ENCODE results near the gene TMEM170B.
A peak's percentile ranks its signal among the peaks of the same experiment; 100 is the strongest.

Gene TMEM170B

DNA sequence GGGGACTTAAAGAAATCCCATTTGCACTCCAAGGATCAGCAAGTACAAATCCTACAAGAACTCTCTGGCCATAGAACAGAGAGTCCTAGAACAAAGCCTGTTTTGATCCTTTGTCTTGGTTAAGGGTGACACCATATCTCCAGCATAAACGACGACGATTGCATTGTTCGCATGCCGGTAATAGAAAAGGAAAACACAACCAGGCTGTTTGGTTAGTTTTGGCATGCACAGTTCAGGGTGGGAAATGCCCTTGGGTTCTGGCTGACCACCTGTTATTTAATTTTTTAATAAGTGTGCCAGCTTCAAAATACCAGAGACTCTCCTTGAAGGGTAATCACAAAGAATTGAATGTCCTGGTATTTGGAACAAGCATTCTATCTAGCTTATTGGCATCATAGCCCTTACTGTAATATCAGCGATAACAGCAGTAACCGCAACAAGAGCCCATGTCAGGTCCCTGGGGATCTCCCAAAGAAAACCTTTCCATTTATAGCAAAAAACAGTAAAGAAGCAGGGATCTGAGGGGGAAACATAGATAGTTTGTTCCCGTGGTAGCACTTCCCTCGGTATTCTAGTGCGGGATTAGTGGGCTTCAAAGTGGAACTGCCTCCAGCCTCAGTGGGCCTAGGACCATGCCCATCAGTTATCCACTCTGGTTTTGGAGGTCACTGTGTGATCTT, 77.1 kb downstream of the TMEM170B start:
- H3K56ac ChIP-seq (ENCODE audit: low read length), result no peak overlapping the region
- DNase-seq, result no peak
- H3K27me3 ChIP-seq (ENCODE audit: insufficient read depth, low read length, poor library complexity), result no peaks in the 10 kb centered on the region
- H3K9ac ChIP-seq (ENCODE audit: low read length), result no peak overlapping the region
- no peaks in the 10 kb centered on the region for H3K4me1 ChIP-seq (ENCODE audit: control insufficient read depth, low read depth, low read length)
- no CpG with 5 or more reads among the region's 10 CpGs for WGBS (ENCODE audit: extremely low coverage, insufficient coverage, low lambda C conversion rate)
- no peaks in the 10 kb centered on the region for H3K79me1 ChIP-seq (ENCODE audit: low read length)
- H2BK5ac ChIP-seq (ENCODE audit: low read length), result no peak overlapping the region
- no peaks in the 10 kb centered on the region for H3K36me3 ChIP-seq (ENCODE audit: control insufficient read depth, insufficient read depth, low read length)
- H2BK120ac ChIP-seq (ENCODE audit: low read depth, low read length), result peak overlapping the region; percentile 56
- H3K27ac ChIP-seq (ENCODE audit: low read depth, low read length), result no peak overlapping the region
- peak overlapping the region; percentile 72 for H3K18ac ChIP-seq (ENCODE audit: low read length)
- H2BK15ac ChIP-seq (replicated peaks; ENCODE audit: low read depth), result no peak overlapping the region
- H3K4me3 ChIP-seq (ENCODE audit: low read length), result no peak overlapping the region
- H2AK5ac ChIP-seq (ENCODE audit: low read length), result no peak overlapping the region
- H3K79me2 ChIP-seq (ENCODE audit: control insufficient read depth, insufficient read depth, low read length), result no peaks in the 10 kb centered on the region
- no peak overlapping the region for H4K8ac ChIP-seq (ENCODE audit: low read depth, low read length)
- H3K4ac ChIP-seq (ENCODE audit: low read depth, low read length), result no peak overlapping the region
- H3K23ac ChIP-seq (ENCODE audit: low read length), result no peak overlapping the region
- no peak overlapping the region for H4K5ac ChIP-seq (ENCODE audit: low read length)
- H3K4me2 ChIP-seq (ENCODE audit: low read length), result no peak overlapping the region

DNA sequence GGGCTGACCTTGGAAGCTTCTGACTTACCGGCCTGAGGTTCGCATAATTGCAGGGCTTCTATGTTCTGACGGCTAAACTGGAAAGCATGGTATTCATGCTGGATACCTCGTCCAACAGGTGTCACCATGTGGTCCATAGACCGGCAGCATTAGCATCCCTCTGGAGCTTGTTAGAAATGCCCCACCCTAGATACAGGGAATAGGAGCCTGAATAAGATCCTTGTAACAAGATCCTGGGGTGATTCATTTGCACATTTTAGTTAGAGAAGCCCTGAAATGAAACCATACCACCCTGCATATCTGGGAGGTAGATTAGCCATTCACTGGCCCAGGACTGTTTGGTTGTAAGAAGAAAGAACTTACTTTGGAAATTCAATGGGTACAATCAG, 77.7 kb downstream of the TMEM170B start:
- no peaks in the 10 kb centered on the region for H3K36me3 ChIP-seq (ENCODE audit: control insufficient read depth, insufficient read depth, low read length)
- H2AK5ac ChIP-seq (ENCODE audit: low read length), result no peak overlapping the region
- H3K4ac ChIP-seq (ENCODE audit: low read depth, low read length), result no peak overlapping the region
- no peak overlapping the region for H3K9ac ChIP-seq (ENCODE audit: low read length)
- H3K79me2 ChIP-seq (ENCODE audit: control insufficient read depth, insufficient read depth, low read length), result no peaks in the 10 kb centered on the region
- no peak overlapping the region for H4K8ac ChIP-seq (ENCODE audit: low read depth, low read length)
- H2BK120ac ChIP-seq (ENCODE audit: low read depth, low read length), result no peak overlapping the region
- H3K23ac ChIP-seq (ENCODE audit: low read length), result no peak overlapping the region
- H3K27me3 ChIP-seq (ENCODE audit: insufficient read depth, low read length, poor library complexity), result no peaks in the 10 kb centered on the region
- WGBS (ENCODE audit: extremely low coverage, insufficient coverage, low lambda C conversion rate), result no CpG with 5 or more reads among the region's 5 CpGs
- H4K5ac ChIP-seq (ENCODE audit: low read length), result no peak overlapping the region
- H2BK5ac ChIP-seq (ENCODE audit: low read length), result no peak overlapping the region
- H3K4me1 ChIP-seq (ENCODE audit: control insufficient read depth, low read depth, low read length), result no peaks in the 10 kb centered on the region
- no peaks in the 10 kb centered on the region for H3K79me1 ChIP-seq (ENCODE audit: low read length)
- no peak for DNase-seq
- no peak overlapping the region for H3K56ac ChIP-seq (ENCODE audit: low read length)
- H3K18ac ChIP-seq (ENCODE audit: low read length), result no peak overlapping the region
- H3K27ac ChIP-seq (ENCODE audit: low read depth, low read length), result no peak overlapping the region
- no peak overlapping the region for H3K4me3 ChIP-seq (ENCODE audit: low read length)
- no peak overlapping the region for H2BK15ac ChIP-seq (replicated peaks; ENCODE audit: low read depth)
- H3K4me2 ChIP-seq (ENCODE audit: low read length), result no peak overlapping the region

- no peak overlapping the region for H3K56ac ChIP-seq (ENCODE audit: low read length)
- H3K36me3 ChIP-seq (ENCODE audit: control insufficient read depth, insufficient read depth, low read length), result no peaks in the 10 kb centered on the region
- H4K5ac ChIP-seq (ENCODE audit: low read length), result no peak overlapping the region
- H3K27ac ChIP-seq (ENCODE audit: low read depth, low read length), result no peak overlapping the region
- H3K79me1 ChIP-seq (ENCODE audit: low read length), result no peaks in the 10 kb centered on the region
- H4K8ac ChIP-seq (ENCODE audit: low read depth, low read length), result no peak overlapping the region
- H3K4ac ChIP-seq (ENCODE audit: low read depth, low read length), result no peak overlapping the region
- no peak overlapping the region for H3K4me2 ChIP-seq (ENCODE audit: low read length)
- H3K9ac ChIP-seq (ENCODE audit: low read length), result no peak overlapping the region
- no peak overlapping the region for H2BK15ac ChIP-seq (replicated peaks; ENCODE audit: low read depth)
- H3K79me2 ChIP-seq (ENCODE audit: control insufficient read depth, insufficient read depth, low read length), result no peaks in the 10 kb centered on the region
- H3K27me3 ChIP-seq (ENCODE audit: insufficient read depth, low read length, poor library complexity), result no peaks in the 10 kb centered on the region
- H3K23ac ChIP-seq (ENCODE audit: low read length), result no peak overlapping the region
- H2BK5ac ChIP-seq (ENCODE audit: low read length), result no peak overlapping the region
- WGBS (ENCODE audit: extremely low coverage, insufficient coverage, low lambda C conversion rate), result no CpG with 5 or more reads among the region's 5 CpGs
- no peaks in the 10 kb centered on the region for H3K4me1 ChIP-seq (ENCODE audit: control insufficient read depth, low read depth, low read length)
- H3K4me3 ChIP-seq (ENCODE audit: low read length), result no peak overlapping the region
- peak overlapping the region; percentile 11 for H3K18ac ChIP-seq (ENCODE audit: low read length)
- no peak overlapping the region for H2AK5ac ChIP-seq (ENCODE audit: low read length)
- DNase-seq, result peak; percentile 30
- H2BK120ac ChIP-seq (ENCODE audit: low read depth, low read length), result no peak overlapping the region
Observed at GRCh38 chr6:11616200-11616611, 78.7 kb downstream of the TMEM170B start.

DNA sequence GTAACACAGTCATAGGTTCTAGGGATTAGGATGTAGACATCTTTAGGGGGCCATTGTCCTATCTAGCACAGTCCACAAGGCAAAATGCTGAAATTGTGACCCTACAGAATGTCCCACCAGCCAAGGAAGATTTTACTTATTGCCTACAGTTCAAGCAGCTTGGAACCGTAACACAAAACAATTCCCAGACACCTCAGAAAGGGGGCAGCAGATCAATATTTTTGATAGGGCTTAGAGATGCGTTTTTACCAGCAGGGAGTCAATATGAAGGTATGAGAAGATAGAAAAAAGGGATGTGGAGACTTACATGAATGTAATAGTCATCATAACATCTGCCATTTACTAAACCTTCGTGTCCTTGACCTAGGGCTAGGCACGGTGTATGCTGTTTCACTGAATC, 81.0 kb downstream of the TMEM170B start:
- H2BK5ac ChIP-seq (ENCODE audit: low read length), result no peak overlapping the region
- H3K18ac ChIP-seq (ENCODE audit: low read length), result no peak overlapping the region
- no peak overlapping the region for H3K4me3 ChIP-seq (ENCODE audit: low read length)
- H4K8ac ChIP-seq (ENCODE audit: low read depth, low read length), result no peak overlapping the region
- no peak overlapping the region for H2BK120ac ChIP-seq (ENCODE audit: low read depth, low read length)
- no peaks in the 10 kb centered on the region for H3K36me3 ChIP-seq (ENCODE audit: control insufficient read depth, insufficient read depth, low read length)
- no peaks in the 10 kb centered on the region for H3K79me2 ChIP-seq (ENCODE audit: control insufficient read depth, insufficient read depth, low read length)
- no peak overlapping the region for H2AK5ac ChIP-seq (ENCODE audit: low read length)
- no peak overlapping the region for H3K4me2 ChIP-seq (ENCODE audit: low read length)
- no peaks in the 10 kb centered on the region for H3K79me1 ChIP-seq (ENCODE audit: low read length)
- no peak overlapping the region for H2BK15ac ChIP-seq (replicated peaks; ENCODE audit: low read depth)
- no CpG with 5 or more reads among the region's 4 CpGs for WGBS (ENCODE audit: extremely low coverage, insufficient coverage, low lambda C conversion rate)
- peak; percentile 53 for DNase-seq
- H3K27ac ChIP-seq (ENCODE audit: low read depth, low read length), result no peak overlapping the region
- no peaks in the 10 kb centered on the region for H3K4me1 ChIP-seq (ENCODE audit: control insufficient read depth, low read depth, low read length)
- H3K23ac ChIP-seq (ENCODE audit: low read length), result no peak overlapping the region
- no peak overlapping the region for H3K9ac ChIP-seq (ENCODE audit: low read length)
- no peak overlapping the region for H3K56ac ChIP-seq (ENCODE audit: low read length)
- no peaks in the 10 kb centered on the region for H3K27me3 ChIP-seq (ENCODE audit: insufficient read depth, low read length, poor library complexity)
- no peak overlapping the region for H3K4ac ChIP-seq (ENCODE audit: low read depth, low read length)
- no peak overlapping the region for H4K5ac ChIP-seq (ENCODE audit: low read length)

DNA sequence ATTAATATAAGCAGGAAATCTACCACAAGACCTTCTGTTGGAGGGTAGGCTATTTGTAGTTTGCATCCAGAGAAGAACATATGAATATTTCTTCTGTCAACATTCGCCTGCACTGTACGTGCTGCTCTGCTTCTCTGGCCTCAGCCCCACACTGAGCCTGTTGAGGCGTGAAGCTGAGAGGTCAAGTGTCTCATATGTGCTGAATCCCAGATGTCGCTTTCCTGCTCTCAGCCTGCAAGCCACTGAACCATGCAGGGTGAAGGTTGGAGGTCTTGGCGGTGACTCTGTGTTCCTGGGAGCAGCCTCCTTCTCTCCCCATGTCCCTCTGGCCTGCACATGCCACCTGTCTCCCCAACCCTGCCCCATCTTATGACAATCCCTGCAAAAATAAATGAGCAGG, 83.6 kb downstream of the TMEM170B start:
- no peak overlapping the region for H3K9ac ChIP-seq (ENCODE audit: low read length)
- no peak overlapping the region for H3K4me2 ChIP-seq (ENCODE audit: low read length)
- H3K36me3 ChIP-seq (ENCODE audit: control insufficient read depth, insufficient read depth, low read length), result no peaks in the 10 kb centered on the region
- no peaks in the 10 kb centered on the region for H3K79me2 ChIP-seq (ENCODE audit: control insufficient read depth, insufficient read depth, low read length)
- no CpG with 5 or more reads among the region's 5 CpGs for WGBS (ENCODE audit: extremely low coverage, insufficient coverage, low lambda C conversion rate)
- H2AK5ac ChIP-seq (ENCODE audit: low read length), result no peak overlapping the region
- H3K4ac ChIP-seq (ENCODE audit: low read depth, low read length), result no peak overlapping the region
- H2BK15ac ChIP-seq (replicated peaks; ENCODE audit: low read depth), result no peak overlapping the region
- H3K56ac ChIP-seq (ENCODE audit: low read length), result no peak overlapping the region
- no peak overlapping the region for H3K4me3 ChIP-seq (ENCODE audit: low read length)
- H4K5ac ChIP-seq (ENCODE audit: low read length), result no peak overlapping the region
- DNase-seq, result no peak
- H3K4me1 ChIP-seq (ENCODE audit: control insufficient read depth, low read depth, low read length), result no peaks in the 10 kb centered on the region
- H3K27me3 ChIP-seq (ENCODE audit: insufficient read depth, low read length, poor library complexity), result no peaks in the 10 kb centered on the region
- H3K18ac ChIP-seq (ENCODE audit: low read length), result no peak overlapping the region
- H3K23ac ChIP-seq (ENCODE audit: low read length), result no peak overlapping the region
- H2BK5ac ChIP-seq (ENCODE audit: low read length), result no peak overlapping the region
- H3K27ac ChIP-seq (ENCODE audit: low read depth, low read length), result no peak overlapping the region
- H3K79me1 ChIP-seq (ENCODE audit: low read length), result no peaks in the 10 kb centered on the region
- H2BK120ac ChIP-seq (ENCODE audit: low read depth, low read length), result no peak overlapping the region
- H4K8ac ChIP-seq (ENCODE audit: low read depth, low read length), result no peak overlapping the region

DNA sequence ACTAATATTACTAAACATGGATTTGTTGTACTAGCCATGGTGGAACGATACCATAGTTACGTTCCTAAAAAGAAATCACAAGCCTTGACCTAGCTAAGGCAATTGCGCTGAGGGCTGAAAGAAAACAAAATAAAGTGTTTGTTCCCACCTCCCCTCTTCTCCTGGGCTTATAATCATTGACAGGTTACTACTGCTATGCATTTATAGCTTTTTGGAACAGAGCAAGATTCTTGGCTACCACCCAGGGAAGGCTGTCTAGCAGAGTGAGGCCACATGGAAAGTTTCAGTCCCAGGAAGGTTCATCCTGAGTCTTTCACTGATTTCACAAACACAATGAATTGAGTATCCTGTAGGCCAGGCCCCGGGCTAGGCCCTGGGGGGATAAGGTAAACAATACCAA, 84.6 kb downstream of the TMEM170B start:
- Histone ChIP-seq H2AK5ac (ENCODE audit: low read length) (no peak overlapping the region), H3K79me2 (ENCODE audit: control insufficient read depth, insufficient read depth, low read length) (no peaks in the 10 kb centered on the region), H3K23ac (ENCODE audit: low read length) (no peak overlapping the region), H3K18ac (ENCODE audit: low read length) (no peak overlapping the region), H2BK5ac (ENCODE audit: low read length) (no peak overlapping the region), H3K9ac (ENCODE audit: low read length) (no peak overlapping the region), H3K4me1 (ENCODE audit: control insufficient read depth, low read depth, low read length) (no peaks in the 10 kb centered on the region), H3K4me2 (ENCODE audit: low read length) (no peak overlapping the region), H3K4me3 (ENCODE audit: low read length) (no peak overlapping the region), H4K5ac (ENCODE audit: low read length) (no peak overlapping the region), H3K27ac (ENCODE audit: low read depth, low read length) (no peak overlapping the region), H3K36me3 (ENCODE audit: control insufficient read depth, insufficient read depth, low read length) (no peaks in the 10 kb centered on the region), H4K8ac (ENCODE audit: low read depth, low read length) (no peak overlapping the region), H3K4ac (ENCODE audit: low read depth, low read length) (no peak overlapping the region), H3K56ac (ENCODE audit: low read length) (no peak overlapping the region), H2BK15ac (replicated peaks; ENCODE audit: low read depth) (no peak overlapping the region), H3K79me1 (ENCODE audit: low read length) (no peaks in the 10 kb centered on the region), H2BK120ac (ENCODE audit: low read depth, low read length) (no peak overlapping the region), H3K27me3 (ENCODE audit: insufficient read depth, low read length, poor library complexity) (no peaks in the 10 kb centered on the region)
- WGBS (ENCODE audit: extremely low coverage, insufficient coverage, low lambda C conversion rate), result no CpG with 5 or more reads among the region's 4 CpGs
- DNase-seq, result no peak

All from mesendoderm (in vitro differentiated cells).